ENCODE measurements around the gene CCDC167. TPM values are rescaled to one million over a fixed set of nuclear protein-coding genes. Genes with fewer than 3 reads are reported as not detected.
"Not testable (repeated sequence)": the region's sequence is repeated elsewhere in the genome, so short reads cannot be mapped to it uniquely, and the experiment has no call there.

CCDC167 gene
- total RNA-seq, 3 donors from 2014 or later (not counting 1 experiment from before 2014, with no cell fraction given): 10.2 to 27.4 (median 19.4) TPM

- H3K36me3 Mint-ChIP-seq: no peaks in the 10 kb centered on the region
- peaks cover 59% of the 10 kb centered on the region in 2 donors for H3K4me1 Mint-ChIP-seq
- Histone ChIP-seq H3K36me3 (ENCODE audit: control insufficient read depth, insufficient read depth, low read length) (no peaks in the 10 kb centered on the region), H3K4me3 (ENCODE audit: low read length) (no peak overlapping the region), H3K27me3 (ENCODE audit: control insufficient read depth, insufficient read depth, low read length) (no peaks in the 10 kb centered on the region), H3K9me3 (ENCODE audit: control insufficient read depth, insufficient read depth, low read length) (no peaks in the 10 kb centered on the region), H3K27ac (ENCODE audit: low read length) (peak overlapping the region; percentile 97), H3K4me1 (ENCODE audit: control insufficient read depth, insufficient read depth, low read length) (peaks cover 53% of the 10 kb centered on the region)
- DNase-seq (peak; percentile 29 to 79), ATAC-seq (peak in 2 of 3 donors; percentile 16 to 39)
- intact Hi-C loops (cut with micrococcal nuclease): loop anchor here (1.0 to 5.0 kb wide), 3 partner anchors 15 to 70 kb away; partner anchors contain the start of gene CMTR1
- no peaks in the 10 kb centered on the region for H3K9me3 Mint-ChIP-seq
- 39% methylated on average over 9 of the region's 10 CpGs for WGBS (ENCODE audit: insufficient coverage)
- H3K4me3 Mint-ChIP-seq: peak overlapping the region; percentile 87
- H3K27me3 Mint-ChIP-seq (ENCODE audit: low read depth in 2 of 2): no peaks in the 10 kb centered on the region
- no peak for TF ChIP-seq CTCF (IDR thresholded peaks at IDR 0.05)
- H3K27ac Mint-ChIP-seq: peak overlapping the region; percentile 100
Measured at GRCh38 chr6:37501632-37502491, 2.2 kb upstream of the CCDC167 start.

- not testable (repeated sequence) for H3K27me3 Mint-ChIP-seq (ENCODE audit: low read depth in 2 of 2); H3K9me3 Mint-ChIP-seq; H3K27me3 ChIP-seq (ENCODE audit: control insufficient read depth, insufficient read depth, low read length); H3K36me3 ChIP-seq (ENCODE audit: control insufficient read depth, insufficient read depth, low read length); H3K4me3 ChIP-seq (ENCODE audit: low read length); DNase-seq; ATAC-seq; H3K27ac ChIP-seq (ENCODE audit: low read length); H3K36me3 Mint-ChIP-seq; H3K9me3 ChIP-seq (ENCODE audit: control insufficient read depth, insufficient read depth, low read length)
- peaks cover 53% of the 10 kb centered on the region for H3K4me1 ChIP-seq (ENCODE audit: control insufficient read depth, insufficient read depth, low read length)
- peak overlapping the region; percentile 93 to 100 for H3K27ac Mint-ChIP-seq
- 100% methylated on average over 6 of the region's 6 CpGs for WGBS (ENCODE audit: insufficient coverage)
- peaks cover 59% of the 10 kb centered on the region in 2 donors for H3K4me1 Mint-ChIP-seq
- intact Hi-C loops (cut with micrococcal nuclease): loop anchor here (5.0 kb wide), 1 partner anchor 69 kb away; the partner anchor contains the start of gene CMTR1
- H3K4me3 Mint-ChIP-seq: peak overlapping the region; percentile 28
Measured at GRCh38 chr6:37500904-37501303, 1.2 kb upstream of the CCDC167 start.

GRCh38 chr6:37500294-37500608, 558 bp upstream of the CCDC167 start:
- Histone ChIP-seq H3K27me3 (ENCODE audit: control insufficient read depth, insufficient read depth, low read length) (no peaks in the 10 kb centered on the region), H3K27ac (ENCODE audit: low read length) (peak overlapping the region; percentile 20), H3K4me3 (ENCODE audit: low read length) (peak overlapping the region; percentile 65), H3K9me3 (ENCODE audit: control insufficient read depth, insufficient read depth, low read length) (no peaks in the 10 kb centered on the region), H3K4me1 (ENCODE audit: control insufficient read depth, insufficient read depth, low read length) (peaks cover 53% of the 10 kb centered on the region), H3K36me3 (ENCODE audit: control insufficient read depth, insufficient read depth, low read length) (no peaks in the 10 kb centered on the region)
- H3K27ac Mint-ChIP-seq: peak overlapping the region; percentile 93 to 100
- WGBS (ENCODE audit: insufficient coverage): 96% methylated on average over 3 of the region's 4 CpGs
- H3K27me3 Mint-ChIP-seq (ENCODE audit: low read depth in 2 of 2): no peaks in the 10 kb centered on the region
- H3K4me3 Mint-ChIP-seq: peak overlapping the region; percentile 100
- TF ChIP-seq CTCF (IDR thresholded peaks at IDR 0.05): no peak
- DNase-seq (no peak), ATAC-seq (no peak)
- H3K36me3 Mint-ChIP-seq: no peaks in the 10 kb centered on the region
- intact Hi-C loops (cut with micrococcal nuclease): loop anchor here (5.0 kb wide), 1 partner anchor 68 kb away; the partner anchor contains the start of gene CMTR1
- peaks cover 55 to 59% of the 10 kb centered on the region in 2 donors for H3K4me1 Mint-ChIP-seq
- no peaks in the 10 kb centered on the region for H3K9me3 Mint-ChIP-seq
